ENCODE results near the gene RCCD1.

The RCCD1 gene

GRCh38 chr15:90946941-90947576, 7.6 kb upstream of the RCCD1 start:
- no peak overlapping the region for H3K4me2 ChIP-seq (ENCODE audit: low read length)
- no peak overlapping the region for H3K4me3 ChIP-seq (ENCODE audit: low read depth, low read length)
- TF ChIP-seq, protein P1, sequence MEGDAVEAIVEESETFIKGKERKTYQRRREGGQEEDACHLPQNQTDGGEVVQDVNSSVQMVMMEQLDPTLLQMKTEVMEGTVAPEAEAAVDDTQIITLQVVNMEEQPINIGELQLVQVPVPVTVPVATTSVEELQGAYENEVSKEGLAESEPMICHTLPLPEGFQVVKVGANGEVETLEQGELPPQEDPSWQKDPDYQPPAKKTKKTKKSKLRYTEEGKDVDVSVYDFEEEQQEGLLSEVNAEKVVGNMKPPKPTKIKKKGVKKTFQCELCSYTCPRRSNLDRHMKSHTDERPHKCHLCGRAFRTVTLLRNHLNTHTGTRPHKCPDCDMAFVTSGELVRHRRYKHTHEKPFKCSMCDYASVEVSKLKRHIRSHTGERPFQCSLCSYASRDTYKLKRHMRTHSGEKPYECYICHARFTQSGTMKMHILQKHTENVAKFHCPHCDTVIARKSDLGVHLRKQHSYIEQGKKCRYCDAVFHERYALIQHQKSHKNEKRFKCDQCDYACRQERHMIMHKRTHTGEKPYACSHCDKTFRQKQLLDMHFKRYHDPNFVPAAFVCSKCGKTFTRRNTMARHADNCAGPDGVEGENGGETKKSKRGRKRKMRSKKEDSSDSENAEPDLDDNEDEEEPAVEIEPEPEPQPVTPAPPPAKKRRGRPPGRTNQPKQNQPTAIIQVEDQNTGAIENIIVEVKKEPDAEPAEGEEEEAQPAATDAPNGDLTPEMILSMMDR (IDR thresholded peaks at IDR 0.05): no peak
- H3K9ac ChIP-seq: no peak overlapping the region
- H3K9me3 ChIP-seq (ENCODE audit: control insufficient read depth, low read length): no peaks in the 10 kb centered on the region
- H3K36me3 ChIP-seq (ENCODE audit: control insufficient read depth, insufficient read depth, low read length): no peaks in the 10 kb centered on the region
- no peaks in the 10 kb centered on the region for H3K27me3 ChIP-seq (ENCODE audit: control insufficient read depth, insufficient read depth, low read length)
- H3K79me2 ChIP-seq: no peaks in the 10 kb centered on the region
- H3K4me1 ChIP-seq: no peaks in the 10 kb centered on the region
- no peak overlapping the region for H3K27ac ChIP-seq
- no peak overlapping the region for H2AFZ ChIP-seq

GRCh38 chr15:90947577-90948357, 6.9 kb upstream of the RCCD1 start:
- H3K79me2 ChIP-seq: no peaks in the 10 kb centered on the region
- no peaks in the 10 kb centered on the region for H3K36me3 ChIP-seq (ENCODE audit: control insufficient read depth, insufficient read depth, low read length)
- no peak overlapping the region for H3K4me3 ChIP-seq (ENCODE audit: low read depth, low read length)
- no peaks in the 10 kb centered on the region for H3K9me3 ChIP-seq (ENCODE audit: control insufficient read depth, low read length)
- H3K4me2 ChIP-seq (ENCODE audit: low read length): no peak overlapping the region
- no peaks in the 10 kb centered on the region for H3K27me3 ChIP-seq (ENCODE audit: control insufficient read depth, insufficient read depth, low read length)
- H3K27ac ChIP-seq: no peak overlapping the region
- H3K4me1 ChIP-seq: no peaks in the 10 kb centered on the region
- H3K9ac ChIP-seq: no peak overlapping the region
- TF ChIP-seq, protein P1 (IDR thresholded peaks at IDR 0.05): no peak
- no peak overlapping the region for H2AFZ ChIP-seq

DNA sequence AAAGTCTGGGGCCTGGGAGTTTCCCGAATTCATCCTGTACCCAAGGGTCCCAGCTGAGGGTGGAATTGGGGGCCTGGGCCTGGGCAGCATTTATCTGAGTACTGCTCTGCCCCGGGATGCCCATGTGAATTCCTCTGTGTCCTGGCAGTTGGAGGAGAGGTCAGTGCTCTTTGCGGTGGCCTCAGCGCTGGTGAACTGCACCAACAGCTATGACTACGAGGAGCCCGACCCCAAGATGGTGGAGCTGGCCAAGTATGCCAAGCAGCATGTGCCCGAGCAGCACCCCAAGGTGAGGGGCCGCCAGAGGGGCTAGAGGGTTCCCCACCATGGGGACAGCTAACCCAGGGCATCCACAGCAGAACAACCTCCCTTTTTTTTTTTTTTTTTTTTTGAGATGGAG, 6.2 kb upstream of the RCCD1 start:
- TF ChIP-seq, protein P1 (IDR thresholded peaks at IDR 0.05): no peak

GRCh38 chr15:90949979-90950675, 4.6 kb upstream of the RCCD1 start:
- Histone ChIP-seq H2AFZ (no peak overlapping the region), H3K4me2 (ENCODE audit: low read length) (no peak overlapping the region), H3K79me2 (no peaks in the 10 kb centered on the region), H3K27me3 (ENCODE audit: control insufficient read depth, insufficient read depth, low read length) (no peaks in the 10 kb centered on the region), H3K9ac (no peak overlapping the region), H3K27ac (no peak overlapping the region), H3K4me1 (no peaks in the 10 kb centered on the region), H3K9me3 (ENCODE audit: control insufficient read depth, low read length) (no peaks in the 10 kb centered on the region), H3K4me3 (ENCODE audit: low read depth, low read length) (no peak overlapping the region), H3K36me3 (ENCODE audit: control insufficient read depth, insufficient read depth, low read length) (no peaks in the 10 kb centered on the region)
- TF ChIP-seq, protein P1 (IDR thresholded peaks at IDR 0.05): no peak

More for the DNA sequence above, 6.2 kb upstream of the RCCD1 start:
- no peak overlapping the region for H3K4me2 ChIP-seq (ENCODE audit: low read length)
- H3K79me2 ChIP-seq: no peaks in the 10 kb centered on the region
- H3K4me3 ChIP-seq (ENCODE audit: low read depth, low read length): no peak overlapping the region
- no peak overlapping the region for H2AFZ ChIP-seq
- H3K4me1 ChIP-seq: no peaks in the 10 kb centered on the region
- no peak overlapping the region for H3K9ac ChIP-seq
- no peaks in the 10 kb centered on the region for H3K27me3 ChIP-seq (ENCODE audit: control insufficient read depth, insufficient read depth, low read length)
- H3K36me3 ChIP-seq (ENCODE audit: control insufficient read depth, insufficient read depth, low read length): no peaks in the 10 kb centered on the region
- no peaks in the 10 kb centered on the region for H3K9me3 ChIP-seq (ENCODE audit: control insufficient read depth, low read length)
- H3K27ac ChIP-seq: no peak overlapping the region

Data from parathyroid adenoma (tissue), 2 donors.